GM12878 (cell line): Measurements from ENCODE around the gene PURA. TPM values are rescaled to one million over a fixed set of nuclear protein-coding genes. Genes with fewer than 3 reads are reported as not detected.

Experiments
- ATAC-seq: fragments of 200-7000 bp; cut with Tn5 transposase; 3 replicates; pipeline ENCODE4 v1.9.1; 2020; ENCODE audit warnings: mild to moderate bottlenecking, moderate library complexity
- BruUV-seq: library from RNA; stranded (reverse); fragments of 400-500 nt; replicated peaks from 2 replicates; lab custom pipeline; 2021; lab: Mats Ljungman, UMichigan
- CTCF ChIA-PET: fragments of 300-600 bp; sonication (Branson Sonifier 250); formaldehyde crosslinking; extraction: SDS; loops from one replicate; lab custom pipeline; 2021; ENCODE audit warnings: inconsistent platforms; lab: Yijun Ruan, JAX
- POLR2A ChIA-PET: fragments of 350-600 bp; formaldehyde crosslinking; extraction: SDS; loops from one replicate; lab custom pipeline; 2021; ENCODE audit warnings: inconsistent platforms; lab: Charles Lee
- RAD21 ChIA-PET: fragments of 300-600 bp; sonication (Branson Sonifier 250); formaldehyde crosslinking; loops from one replicate; lab custom pipeline; 2023; ENCODE audit warnings: antibody characterized with exemption; ENCODE audit not compliant: unreplicated experiment; lab: Charles Lee
- SMC1A ChIA-PET: fragments of 300-600 bp; sonication (Branson Sonifier 250); formaldehyde crosslinking; loops from one replicate; lab custom pipeline; 2023; ENCODE audit not compliant: unreplicated experiment, uncharacterized antibody; lab: Charles Lee
- DNase-seq: peaks from one replicate; pipeline ENCODE4 v3.0.0-alpha.2; 2011; ENCODE audit warnings: low read depth, low spot score
- FAIRE-seq: peaks from 3 replicates; lab custom pipeline; 2011; peaks lifted over from hg19 to GRCh38; lab: Jason Lieb, UNC
- H2AFZ ChIP-seq: 2 replicates; pipeline ENCODE4 v1.6.0; 2011; ENCODE audit warnings: low read depth, low read length, control low read depth; ENCODE audit not compliant: control insufficient read depth
- H3K27ac ChIP-seq: 2 replicates; pipeline ENCODE4 v1.5.1; 2011; ENCODE audit warnings: control low read depth; ENCODE audit not compliant: control insufficient read depth, insufficient read depth
- H3K27me3 ChIP-seq, 2 experiments: replicated peaks in 1 of 2; 2 replicates each; pipeline versions ENCODE4 v1.6.0 to v1.6.1; 2011; ENCODE audit warnings: low read length in 1 of 2; ENCODE audit not compliant: control insufficient read depth in 2 of 2, insufficient read depth in 2 of 2
- H3K36me3 ChIP-seq, 2 experiments: 2 replicates each; pipeline ENCODE4 v1.5.1; 2011; ENCODE audit warnings: low read length in 1 of 2; ENCODE audit not compliant: control insufficient read depth in 2 of 2, insufficient read depth in 2 of 2
- H3K4me1 ChIP-seq: 2 replicates; pipeline ENCODE4 v1.6.1; 2011; ENCODE audit warnings: mild to moderate bottlenecking, low read length, moderate library complexity, mixed read lengths; ENCODE audit not compliant: control insufficient read depth, insufficient read depth
- H3K4me2 ChIP-seq: 2 replicates; pipeline ENCODE4 v1.6.0; 2011; ENCODE audit warnings: control low read depth; ENCODE audit not compliant: control insufficient read depth, insufficient read depth
- H3K4me3 ChIP-seq: fragments of 200-600 bp; sonication (generic); 2 replicates; pipeline ENCODE4 v1.5.1; 2016
- H3K79me2 ChIP-seq: 2 replicates; pipeline ENCODE4 v1.6.0; 2011; ENCODE audit warnings: low read length; ENCODE audit not compliant: control insufficient read depth, insufficient read depth
- H3K9ac ChIP-seq: 2 replicates; pipeline ENCODE4 v1.8.0; 2011; ENCODE audit warnings: low read length, control low read depth, mixed read lengths; ENCODE audit not compliant: control insufficient read depth, insufficient read depth
- H3K9me3 ChIP-seq: replicated peaks from 3 replicates; pipeline ENCODE4 v1.5.1; 2011; ENCODE audit warnings: mild to moderate bottlenecking, low read length; ENCODE audit not compliant: control insufficient read depth, insufficient read depth
- H4K20me1 ChIP-seq: 2 replicates; pipeline ENCODE4 v1.6.0; 2011; ENCODE audit not compliant: control insufficient read depth, insufficient read depth
- ATF2 ChIP-seq: IDR thresholded peaks from 2 replicates; pipeline ENCODE4 v1.6.1; 2012; ENCODE audit warnings: low read length, inconsistent platforms
- CREB1 ChIP-seq: IDR thresholded peaks from 2 replicates; pipeline ENCODE4 v1.6.1; 2012; ENCODE audit warnings: low read depth, mild to moderate bottlenecking, inconsistent platforms
- EED ChIP-seq: sonication (generic); IDR thresholded peaks from 2 replicates; pipeline ENCODE4 v1.6.1; 2016; ENCODE audit warnings: antibody characterized with exemption, low read depth
- EZH2 ChIP-seq: IDR thresholded peaks from 2 replicates; pipeline ENCODE4 v1.6.1; 2012; ENCODE audit warnings: low read depth, mild to moderate bottlenecking, control low read depth, inconsistent platforms, low read length, borderline replicate concordance; ENCODE audit not compliant: control insufficient read depth
- LARP7 ChIP-seq: fragments of 450-650 bp; IDR thresholded peaks from 2 replicates; pipeline ENCODE4 v1.6.1; 2017; ENCODE audit warnings: mild to moderate bottlenecking
- MTA2 ChIP-seq: fragments of 450-650 bp; IDR thresholded peaks from 2 replicates; pipeline ENCODE4 v1.6.1; 2016; ENCODE audit warnings: low read depth, mild to moderate bottlenecking, moderate library complexity
- NFYA ChIP-seq: IDR thresholded peaks from 2 replicates; pipeline ENCODE4 v1.6.1; 2011; ENCODE audit warnings: low read depth, mild to moderate bottlenecking, low read length, improper control_type of control experiment, borderline replicate concordance
- NRF1 ChIP-seq: conservative IDR thresholded peaks from 2 replicates; pipeline ENCODE4 v1.6.1; 2011; ENCODE audit warnings: mild to moderate bottlenecking, low read depth, low read length, improper control_type of control experiment
- RAD21 ChIP-seq: IDR thresholded peaks from 2 replicates; pipeline ENCODE4 v1.6.1; 2011; ENCODE audit warnings: mild to moderate bottlenecking, low read depth, low read length, moderate library complexity; ENCODE audit not compliant: insufficient read depth
- RELA ChIP-seq: fragments of 450-650 bp; IDR thresholded peaks from 2 replicates; pipeline ENCODE4 v1.8.0; 2014; ENCODE audit warnings: borderline replicate concordance; ENCODE audit not compliant: partially characterized antibody
- SMAD1 ChIP-seq: fragments of 450-650 bp; IDR thresholded peaks from 2 replicates; pipeline ENCODE4 v1.6.1; 2018; ENCODE audit warnings: mild to moderate bottlenecking, low read depth; ENCODE audit not compliant: partially characterized antibody
- SREBF2 ChIP-seq: IDR thresholded peaks from 2 replicates; pipeline ENCODE4 v1.6.1; 2012; ENCODE audit warnings: mild to moderate bottlenecking, low read length
- YY1 ChIP-seq: IDR thresholded peaks from 2 replicates; pipeline ENCODE4 v1.6.1; 2011; ENCODE audit warnings: low read depth, mild to moderate bottlenecking, low read length
- WGBS: methylation state at CpG from one replicate; pipeline ENCODE4 v1.1.6; 2016; ENCODE audit warnings: low lambda C conversion rate; ENCODE audit not compliant: insufficient replicate concordance, insufficient coverage; ENCODE audit errors: missing lambda C conversion rate; 5-methylcytosine and 5-hydroxymethylcytosine counted together
- in situ Hi-C: fragments of 300-500 bp; cut with MboI; formaldehyde crosslinking; loops from 9 replicates; pipeline ENCODE4 v1.14.3; 2018; ENCODE audit warnings: mixed read lengths
- intact Hi-C: fragments of 100-400 bp; cut with micrococcal nuclease; formaldehyde crosslinking; loops from one replicate; pipeline ENCODE4 v1.14.2; 2022; ENCODE audit not compliant: unreplicated experiment
- polyA plus RNA-seq, 11 experiments: library from polyadenylated mRNA; depleted of rRNA in 4 of 11; unstranded in 6 of 11; stranded (reverse) in 5 of 11; fragments of >200 nt; fragmentation: Nextera tagmentation in 4 of 11; fragmentation: Illumina TruSeq in 1 of 11; extraction: Ambion mirVana in 4 of 11; extraction: Trizol in 1 of 11; gene quantifications; 1 replicate in 1 of 11; 2 replicates in 10 of 11; pipeline versions ENCODE4 v1.2.1 to v1.2.3, GENCODE V29; 2011 to 2016; ENCODE audit warnings: inconsistent platforms in 2 of 11, missing spikeins in 2 of 11, low read depth in 1 of 11
- total RNA-seq, 4 experiments: library from RNA; depleted of rRNA in 3 of 4; stranded (reverse); fragments of >200 nt in 3 of 4; fragmentation: Illumina TruSeq in 1 of 4; extraction: Trizol in 1 of 4; gene quantifications; 2 replicates each; pipeline versions ENCODE4 v1.2.1 to v1.2.3, GENCODE V29; 2013 to 2021
- TF ChIP-seq, protein P1 (sequence below): fragments of 450-650 bp; IDR thresholded peaks from 2 replicates; pipeline ENCODE4 v1.6.1; 2018; ENCODE audit warnings: borderline replicate concordance, mild to moderate bottlenecking; ENCODE audit not compliant: partially characterized antibody

The PURA gene
- total and polyA plus RNA-seq, 10 of the 15 experiments (the other 5 are each of a cell fraction or from before 2014, with no cell fraction given), result 3.3 to 11.8 (median 5.8) TPM

- no peak overlapping the region for H3K27ac ChIP-seq
- TF ChIP-seq NFYA (no peak), CREB1 (no peak), YY1 (no peak), RELA (no peak), SREBF2 (no peak), LARP7 (no peak), MTA2 (no peak), ATF2 (no peak), RAD21 (no peak), EZH2 (no peak), EED (no peak), NRF1 (no peak), SMAD1 (no peak)
- TF ChIP-seq, protein P1, sequence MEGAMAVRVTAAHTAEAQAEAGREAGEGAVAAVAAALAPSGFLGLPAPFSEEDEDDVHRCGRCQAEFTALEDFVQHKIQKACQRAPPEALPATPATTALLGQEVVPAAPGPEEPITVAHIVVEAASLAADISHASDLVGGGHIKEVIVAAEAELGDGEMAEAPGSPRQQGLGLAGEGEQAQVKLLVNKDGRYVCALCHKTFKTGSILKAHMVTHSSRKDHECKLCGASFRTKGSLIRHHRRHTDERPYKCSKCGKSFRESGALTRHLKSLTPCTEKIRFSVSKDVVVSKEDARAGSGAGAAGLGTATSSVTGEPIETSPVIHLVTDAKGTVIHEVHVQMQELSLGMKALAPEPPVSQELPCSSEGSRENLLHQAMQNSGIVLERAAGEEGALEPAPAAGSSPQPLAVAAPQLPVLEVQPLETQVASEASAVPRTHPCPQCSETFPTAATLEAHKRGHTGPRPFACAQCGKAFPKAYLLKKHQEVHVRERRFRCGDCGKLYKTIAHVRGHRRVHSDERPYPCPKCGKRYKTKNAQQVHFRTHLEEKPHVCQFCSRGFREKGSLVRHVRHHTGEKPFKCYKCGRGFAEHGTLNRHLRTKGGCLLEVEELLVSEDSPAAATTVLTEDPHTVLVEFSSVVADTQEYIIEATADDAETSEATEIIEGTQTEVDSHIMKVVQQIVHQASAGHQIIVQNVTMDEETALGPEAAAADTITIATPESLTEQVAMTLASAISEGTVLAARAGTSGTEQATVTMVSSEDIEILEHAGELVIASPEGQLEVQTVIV, result no peak
- intact Hi-C loops (no loop called here), in situ Hi-C loops (no loop called here)
- H3K9ac ChIP-seq, result no peak overlapping the region
- no peak for DNase-seq
- CTCF ChIA-PET, result interaction anchor here (0.9 to 19.8 kb wide), 13 partner anchors 8 to 359 kb away, joined by 3 to 353 read pairs (median 5); no protein-coding TSS in a partner anchor
- no peaks in the 10 kb centered on the region for H3K36me3 ChIP-seq
- peaks cover 6% of the 10 kb centered on the region in 2 experiments; a peak in 3 of 4 replicates for H3K27me3 ChIP-seq
- H3K9me3 ChIP-seq, result no peaks in the 10 kb centered on the region
- 15% methylated on average over 14 of the region's 14 CpGs for WGBS
- H4K20me1 ChIP-seq, result peaks cover 4% of the 10 kb centered on the region; the same call in 1 of the 2 replicates
- no peak for FAIRE-seq
- peak overlapping the region; percentile 43 for H3K4me2 ChIP-seq
- H3K79me2 ChIP-seq, result no peaks in the 10 kb centered on the region
- POLR2A ChIA-PET, result interaction anchor here (1.4 kb wide), 1 partner anchor 25 kb away, joined by 3 read pairs; no protein-coding TSS in a partner anchor
- SMC1A ChIA-PET, result interaction anchor here (0.7 to 1.6 kb wide), 11 partner anchors 9 to 190 kb away, joined by 3 to 6 read pairs (median 3); no protein-coding TSS in a partner anchor
- no peak for ATAC-seq
- no peak overlapping the region for H2AFZ ChIP-seq
- no TSS peak for BruUV-seq
- RAD21 ChIA-PET, result interaction anchor here (1.0 to 2.3 kb wide), 6 partner anchors 10 to 73 kb away, joined by 3 to 11 read pairs (median 6); no protein-coding TSS in a partner anchor
- no peak overlapping the region for H3K4me3 ChIP-seq
- peaks cover 6% of the 10 kb centered on the region; the same call in 1 of the 2 replicates for H3K4me1 ChIP-seq
Measured at GRCh38 chr5:140146523-140146842, 32.6 kb downstream of the PURA start.
